Gastrocnemius medialis (tissue), 4 donors: ENCODE results near the gene FUT7. TPM values are rescaled to one million over a fixed set of nuclear protein-coding genes. Genes with fewer than 3 reads are reported as not detected.
A peak's percentile ranks its signal among the peaks of the same experiment; 100 is the strongest.

Source experiments
- ATAC-seq, 2 donors: fragments of 150-250 bp; one replicate each; pipeline ENCODE4 v1.9.1; 2016
- DNase-seq, 2 donors: peaks; one replicate each; pipeline ENCODE4 v3.0.0-alpha.2; 2019
- H3K27ac ChIP-seq, 4 donors: fragments of 200-600 bp; sonication (generic); 1 replicate in 1 of 4; 2 replicates in 3 of 4; pipeline ENCODE4 v1.5.1; 2016 to 2018; ENCODE audit warnings: mild to moderate bottlenecking in 2 of 4, moderate library complexity in 1 of 4
- H3K27me3 ChIP-seq, 3 donors: fragments of 200-600 bp; sonication (generic) in 2 of 3; 1 replicate in 1 of 3; 2 replicates in 2 of 3; pipeline versions ENCODE4 v1.5.1 to v1.6.0; 2016 to 2019; ENCODE audit warnings: mild to moderate bottlenecking in 1 of 3, moderate library complexity in 1 of 3
- H3K36me3 ChIP-seq, 2 donors: fragments of 200-600 bp; sonication (generic) in 1 of 2; one replicate each; pipeline ENCODE4 v1.5.1; 2017 to 2018
- H3K4me1 ChIP-seq, 2 donors: fragments of 200-600 bp; sonication (generic) in 1 of 2; one replicate each; pipeline ENCODE4 v1.5.1; 2016 to 2017; ENCODE audit warnings: mild to moderate bottlenecking in 2 of 2
- H3K4me3 ChIP-seq, 4 donors: fragments of 200-600 bp; sonication (generic) in 3 of 4; 1 replicate in 1 of 4; 2 replicates in 3 of 4; pipeline ENCODE4 v1.5.1; 2016 to 2019; ENCODE audit warnings: mild to moderate bottlenecking in 2 of 4
- H3K9me3 ChIP-seq, 3 donors: fragments of 200-600 bp; sonication (generic) in 2 of 3; 1 replicate in 1 of 3; 2 replicates in 2 of 3; pipeline ENCODE4 v1.5.1; 2016 to 2019
- POLR2A ChIP-seq, 2 donors: fragments of 450-650 bp; IDR thresholded peaks; one replicate each; pipeline ENCODE4 v1.6.1; 2017; ENCODE audit warnings: antibody characterized with exemption in 2 of 2, mild to moderate bottlenecking in 2 of 2, moderate library complexity in 2 of 2
- in situ Hi-C, 4 donors: fragments of 200-750 bp; cut with MboI; loops; one replicate each; pipeline versions ENCODE4 v1.15.0 to v1.8.0; 2017; ENCODE audit warnings: low sequenced_read_pairs in 4 of 4
- intact Hi-C: fragments of 100-400 bp; cut with DNase I; formaldehyde crosslinking; loops from one replicate; pipeline ENCODE4 v1.15.1; 2023; ENCODE audit warnings: low total_unique reads
- total RNA-seq, 4 donors: library from RNA; depleted of rRNA; stranded (reverse); fragments of >200 nt; gene quantifications; one replicate each; pipeline versions ENCODE4 v1.1.0 to v1.2.3, GENCODE V29; 2016
- TF ChIP-seq, protein P1 (sequence below), 5 experiments: fragments of 450-650 bp in 3 of 5; fragments of 200-600 bp in 2 of 5; sonication (generic) in 2 of 5; IDR thresholded peaks in 4 of 5; conservative IDR thresholded peaks in 1 of 5; 1 replicate in 4 of 5; 2 replicates in 1 of 5; pipeline ENCODE4 v1.5.1; 2016 to 2019; ENCODE audit warnings: antibody characterized with exemption in 5 of 5, mild to moderate bottlenecking in 3 of 5, moderate library complexity in 3 of 5

FUT7 gene
- total RNA-seq, 4 donors from 2014 or later: not detected

GRCh38 chr9:137066096-137066861, 34.4 kb upstream of the FUT7 start:
- in situ Hi-C loops (no loop called here), intact Hi-C loops (loop anchor here (2.0 kb wide), 1 partner anchor 19 kb away; the partner anchor contains the start of gene NPDC1)
- Histone ChIP-seq H3K4me3 (no peak overlapping the region), H3K27ac (no peak overlapping the region), H3K9me3 (no peaks in the 10 kb centered on the region), H3K36me3 (no peaks in the 10 kb centered on the region), H3K4me1 (peaks cover 7 to 14% of the 10 kb centered on the region in 2 donors), H3K27me3 (peaks cover 0 to 11% (median 5%) of the 10 kb centered on the region in 3 donors)
- no peak for TF ChIP-seq POLR2A (IDR thresholded peaks at IDR 0.05)
- TF ChIP-seq, protein P1, sequence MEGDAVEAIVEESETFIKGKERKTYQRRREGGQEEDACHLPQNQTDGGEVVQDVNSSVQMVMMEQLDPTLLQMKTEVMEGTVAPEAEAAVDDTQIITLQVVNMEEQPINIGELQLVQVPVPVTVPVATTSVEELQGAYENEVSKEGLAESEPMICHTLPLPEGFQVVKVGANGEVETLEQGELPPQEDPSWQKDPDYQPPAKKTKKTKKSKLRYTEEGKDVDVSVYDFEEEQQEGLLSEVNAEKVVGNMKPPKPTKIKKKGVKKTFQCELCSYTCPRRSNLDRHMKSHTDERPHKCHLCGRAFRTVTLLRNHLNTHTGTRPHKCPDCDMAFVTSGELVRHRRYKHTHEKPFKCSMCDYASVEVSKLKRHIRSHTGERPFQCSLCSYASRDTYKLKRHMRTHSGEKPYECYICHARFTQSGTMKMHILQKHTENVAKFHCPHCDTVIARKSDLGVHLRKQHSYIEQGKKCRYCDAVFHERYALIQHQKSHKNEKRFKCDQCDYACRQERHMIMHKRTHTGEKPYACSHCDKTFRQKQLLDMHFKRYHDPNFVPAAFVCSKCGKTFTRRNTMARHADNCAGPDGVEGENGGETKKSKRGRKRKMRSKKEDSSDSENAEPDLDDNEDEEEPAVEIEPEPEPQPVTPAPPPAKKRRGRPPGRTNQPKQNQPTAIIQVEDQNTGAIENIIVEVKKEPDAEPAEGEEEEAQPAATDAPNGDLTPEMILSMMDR (IDR thresholded peaks at IDR 0.05 in 4 of 5, conservative IDR thresholded peaks at IDR 0.05 in 1 of 5): no peak
- DNase-seq (no peak), ATAC-seq (no peak)

DNA sequence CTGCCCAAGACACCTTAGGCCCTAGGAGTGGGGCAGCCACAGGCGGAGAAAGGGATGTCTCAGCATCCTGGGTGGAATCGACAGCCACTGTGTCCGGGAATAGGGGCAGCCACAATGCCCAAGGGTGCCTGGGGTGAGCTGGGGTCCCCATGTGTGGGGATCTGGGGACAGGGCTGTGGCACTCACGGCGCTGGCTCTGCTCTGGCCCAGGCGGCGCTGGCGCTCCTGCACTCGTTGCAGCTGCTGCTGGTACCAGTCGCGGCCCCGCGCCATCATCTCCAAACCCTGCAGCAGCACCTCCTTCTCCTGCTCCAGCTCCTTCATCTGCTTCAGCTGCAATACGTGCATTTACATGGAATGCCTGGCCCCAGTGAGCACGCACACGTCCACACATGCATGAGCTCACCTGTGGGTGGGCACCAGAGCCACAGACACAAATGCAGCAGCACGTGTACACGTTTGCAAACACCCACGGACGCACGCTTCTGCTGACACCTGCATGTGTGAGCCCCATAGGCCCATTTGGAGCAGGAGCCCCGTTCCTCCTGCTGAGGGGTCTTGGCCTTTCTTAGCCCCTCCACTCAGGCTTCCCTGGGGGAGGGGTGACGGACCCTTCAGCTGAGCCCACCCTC, 33.6 kb upstream of the FUT7 start:
- Histone ChIP-seq H3K27me3 (peaks cover 0 to 11% (median 5%) of the 10 kb centered on the region in 3 donors), H3K4me3 (no peak overlapping the region), H3K9me3 (no peaks in the 10 kb centered on the region), H3K27ac (no peak overlapping the region), H3K36me3 (no peaks in the 10 kb centered on the region), H3K4me1 (peaks cover 0 to 7% of the 10 kb centered on the region in 2 donors)
- intact Hi-C loops (no loop called here), in situ Hi-C loops (no loop called here)
- TF ChIP-seq, protein P1 (IDR thresholded peaks at IDR 0.05 in 4 of 5, conservative IDR thresholded peaks at IDR 0.05 in 1 of 5): no peak
- TF ChIP-seq POLR2A (IDR thresholded peaks at IDR 0.05): no peak
- DNase-seq (no peak), ATAC-seq (no peak)

- no peaks in the 10 kb centered on the region for H3K36me3 ChIP-seq
- no peaks in the 10 kb centered on the region for H3K9me3 ChIP-seq
- H3K27me3 ChIP-seq: peaks cover 0 to 11% (median 5%) of the 10 kb centered on the region in 3 donors
- intact Hi-C loops: no loop called here
- DNase-seq (no peak), ATAC-seq (no peak)
- TF ChIP-seq POLR2A (IDR thresholded peaks at IDR 0.05): no peak
- TF ChIP-seq, protein P1 (IDR thresholded peaks at IDR 0.05 in 4 of 5, conservative IDR thresholded peaks at IDR 0.05 in 1 of 5): no peak
- peaks cover 0 to 7% of the 10 kb centered on the region in 2 donors for H3K4me1 ChIP-seq
- H3K4me3 ChIP-seq: no peak overlapping the region
- H3K27ac ChIP-seq: no peak overlapping the region
- in situ Hi-C loops: no loop called here
These were observed 32.9 kb upstream of the FUT7 start for GRCh38 chr9:137064880-137065164.

DNA sequence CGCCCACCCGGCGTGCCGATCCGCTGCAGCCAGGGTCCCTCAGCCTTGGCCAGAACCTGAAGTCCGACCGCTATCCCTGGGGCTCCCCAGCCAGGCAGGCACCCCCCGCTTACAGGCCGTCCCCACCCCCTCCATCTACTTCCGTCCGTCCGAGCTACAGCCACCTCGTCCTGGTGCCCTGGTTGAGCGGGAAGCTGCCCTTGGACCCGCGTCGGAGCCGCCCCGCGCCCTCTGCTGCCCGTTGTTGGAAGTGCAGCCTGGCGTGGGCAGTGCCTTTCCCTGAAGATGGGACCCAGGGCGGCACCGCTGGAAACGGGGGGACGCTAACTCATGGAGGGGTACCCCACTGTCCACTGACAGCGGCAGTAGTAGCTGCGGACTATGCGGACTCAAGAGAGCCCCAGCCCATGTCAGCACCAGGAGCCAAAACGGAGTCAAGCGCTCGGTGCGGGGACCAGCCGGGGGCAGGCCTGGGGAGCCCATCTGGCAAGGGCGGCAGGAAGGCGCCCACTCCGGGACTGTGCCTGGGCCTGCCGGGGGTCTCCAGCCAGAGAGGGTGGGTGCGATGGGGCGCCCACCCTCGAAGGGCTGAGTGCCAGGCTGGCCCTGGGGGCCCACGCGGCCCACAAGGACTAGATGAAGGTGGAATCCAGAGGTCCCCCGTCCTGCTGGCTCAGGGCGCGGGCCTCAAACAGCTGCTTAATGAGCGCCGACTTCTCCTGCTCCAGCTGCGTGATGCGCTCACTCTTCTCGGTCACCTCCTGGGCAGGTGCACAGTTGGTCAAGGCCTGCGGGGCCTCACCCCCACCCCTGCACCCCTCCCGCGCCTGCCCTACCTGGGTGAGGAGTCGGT, 32.4 kb upstream of the FUT7 start:
- intact Hi-C loops: no loop called here

More for the DNA sequence above, 32.4 kb upstream of the FUT7 start:
- Histone ChIP-seq H3K27ac (no peak overlapping the region), H3K36me3 (no peaks in the 10 kb centered on the region), H3K27me3 (peaks cover 0 to 6% (median 1%) of the 10 kb centered on the region in 3 donors), H3K9me3 (no peaks in the 10 kb centered on the region), H3K4me1 (peaks cover 0 to 7% of the 10 kb centered on the region in 2 donors), H3K4me3 (no peak overlapping the region)
- DNase-seq: no peak
- in situ Hi-C loops: no loop called here
- TF ChIP-seq, protein P1 (IDR thresholded peaks at IDR 0.05 in 4 of 5, conservative IDR thresholded peaks at IDR 0.05 in 1 of 5): peak; percentile 79 to 97 (median 90)
- TF ChIP-seq POLR2A (IDR thresholded peaks at IDR 0.05): no peak
- peak in 1 of 2 donors; percentile 49 for ATAC-seq
